Astrocyte (in vitro differentiated cells and primary cell): ENCODE results near the gene LRRC4C. TPM values are rescaled to one million over a fixed set of nuclear protein-coding genes. Genes with fewer than 3 reads are reported as not detected.

Experiments
- DNase-seq: peaks from one replicate; pipeline ENCODE4 v3.0.0-alpha.2; 2010; ENCODE audit warnings: low read depth
- FAIRE-seq: peaks from 2 replicates; lab custom pipeline; 2011; peaks lifted over from hg19 to GRCh38; lab: Jason Lieb, UNC
- H2AFZ ChIP-seq: 2 replicates; pipeline ENCODE4 v1.6.0; 2012; ENCODE audit warnings: low read depth, low read length, inconsistent platforms
- H3K27ac ChIP-seq: 2 replicates; pipeline ENCODE4 v1.5.1; 2011; ENCODE audit warnings: low read depth, low read length, inconsistent platforms
- H3K27me3 ChIP-seq: 2 replicates; pipeline ENCODE4 v1.6.0; 2011; ENCODE audit warnings: low read length, inconsistent platforms; ENCODE audit not compliant: insufficient read depth
- H3K36me3 ChIP-seq: 2 replicates; pipeline ENCODE4 v1.5.1; 2011; ENCODE audit warnings: low read length, inconsistent platforms; ENCODE audit not compliant: insufficient read depth
- H3K4me1 ChIP-seq: 2 replicates; pipeline ENCODE4 v1.5.1; 2011; ENCODE audit warnings: low read length, inconsistent platforms; ENCODE audit not compliant: insufficient read depth
- H3K4me2 ChIP-seq: 2 replicates; pipeline ENCODE4 v1.6.0; 2012; ENCODE audit warnings: low read length, inconsistent platforms
- H3K4me3 ChIP-seq: 2 replicates; pipeline ENCODE4 v1.5.1; 2011; ENCODE audit warnings: low read depth, mild to moderate bottlenecking, low read length, inconsistent platforms; ENCODE audit not compliant: insufficient read depth
- H3K79me2 ChIP-seq: 2 replicates; pipeline ENCODE4 v1.6.0; 2012; ENCODE audit warnings: mild to moderate bottlenecking, low read length, inconsistent platforms; ENCODE audit not compliant: insufficient read depth
- H3K9ac ChIP-seq: 2 replicates; pipeline ENCODE4 v1.6.0; 2012; ENCODE audit warnings: mild to moderate bottlenecking, low read length, inconsistent platforms
- H3K9me3 ChIP-seq: 2 replicates; pipeline ENCODE4 v1.5.1; 2012; ENCODE audit warnings: low read depth, mild to moderate bottlenecking, low read length, inconsistent platforms; ENCODE audit not compliant: insufficient read depth
- H4K20me1 ChIP-seq: 2 replicates; pipeline ENCODE4 v1.6.0; 2012; ENCODE audit warnings: low read length, inconsistent platforms; ENCODE audit not compliant: insufficient read depth
- H3K27ac Mint-ChIP-seq: one replicate; pipeline ENCODE4 v1.8.0; 2021; ENCODE audit warnings: mild to moderate bottlenecking, mixed read lengths; ENCODE audit not compliant: unreplicated experiment
- H3K27me3 Mint-ChIP-seq: one replicate; pipeline ENCODE4 v1.8.0; 2021; ENCODE audit warnings: low read depth, mixed read lengths; ENCODE audit not compliant: unreplicated experiment
- H3K36me3 Mint-ChIP-seq: one replicate; pipeline ENCODE4 v1.8.0; 2021; ENCODE audit warnings: low read depth, mixed read lengths; ENCODE audit not compliant: unreplicated experiment
- H3K4me1 Mint-ChIP-seq: one replicate; pipeline ENCODE4 v1.8.0; 2021; ENCODE audit warnings: low read depth, mixed read lengths; ENCODE audit not compliant: unreplicated experiment
- H3K4me3 Mint-ChIP-seq: one replicate; pipeline ENCODE4 v1.8.0; 2021; ENCODE audit warnings: mild to moderate bottlenecking, moderate library complexity, mixed read lengths; ENCODE audit not compliant: unreplicated experiment
- H3K9me3 Mint-ChIP-seq: one replicate; pipeline ENCODE4 v1.8.0; 2021; ENCODE audit warnings: mild to moderate bottlenecking, mixed read lengths; ENCODE audit not compliant: unreplicated experiment
- CTCF ChIP-seq: IDR thresholded peaks from 2 replicates; pipeline ENCODE4 v1.5.1; 2011; ENCODE audit warnings: low read depth, mild to moderate bottlenecking, inconsistent platforms, low read length, moderate library complexity; ENCODE audit not compliant: insufficient read depth
- EZH2 ChIP-seq: IDR thresholded peaks from 2 replicates; pipeline ENCODE4 v1.6.1; 2012; ENCODE audit warnings: mild to moderate bottlenecking, low read length, inconsistent platforms; ENCODE audit not compliant: insufficient read depth
- total RNA-seq: library from RNA; stranded (reverse); gene quantifications from 2 replicates; pipeline ENCODE4 v1.2.1, GENCODE V29; 2021

LRRC4C gene
- total RNA-seq, 1 donor from 2014 or later, result 9.0 TPM

- no peak overlapping the region for H3K4me3 ChIP-seq
- no peak overlapping the region for H2AFZ ChIP-seq
- H3K9me3 ChIP-seq, result no peaks in the 10 kb centered on the region
- H3K79me2 ChIP-seq, result no peaks in the 10 kb centered on the region
- H3K36me3 ChIP-seq, result no peaks in the 10 kb centered on the region
- no peaks in the 10 kb centered on the region for H4K20me1 ChIP-seq
- TF ChIP-seq EZH2, result no peak
- TF ChIP-seq CTCF, result no peak
- no peaks in the 10 kb centered on the region for H3K9me3 Mint-ChIP-seq
- DNase-seq (no peak), FAIRE-seq (no peak)
- no peaks in the 10 kb centered on the region for H3K27me3 ChIP-seq
- no peaks in the 10 kb centered on the region for H3K4me1 Mint-ChIP-seq
- H3K27ac ChIP-seq, result no peak overlapping the region
- no peaks in the 10 kb centered on the region for H3K27me3 Mint-ChIP-seq
- no peak overlapping the region for H3K4me2 ChIP-seq
- H3K27ac Mint-ChIP-seq, result no peak overlapping the region
- no peaks in the 10 kb centered on the region for H3K36me3 Mint-ChIP-seq
- no peak overlapping the region for H3K4me3 Mint-ChIP-seq
- no peak overlapping the region for H3K9ac ChIP-seq
- H3K4me1 ChIP-seq, result no peaks in the 10 kb centered on the region
These were observed 1364.5 kb downstream of the LRRC4C start for GRCh38 chr11:40094954-40095353.

GRCh38 chr11:40080434-40080833 lies 1379.0 kb downstream of the LRRC4C start:
- FAIRE-seq (no peak), DNase-seq (no peak)
- no peaks in the 10 kb centered on the region for H3K36me3 Mint-ChIP-seq
- H3K27ac Mint-ChIP-seq, result no peak overlapping the region
- Histone ChIP-seq H3K27ac (no peak overlapping the region), H3K9me3 (no peaks in the 10 kb centered on the region), H3K27me3 (no peaks in the 10 kb centered on the region), H3K36me3 (no peaks in the 10 kb centered on the region), H3K4me3 (no peak overlapping the region), H4K20me1 (no peaks in the 10 kb centered on the region), H3K79me2 (no peaks in the 10 kb centered on the region), H3K4me1 (no peaks in the 10 kb centered on the region), H3K9ac (no peak overlapping the region), H2AFZ (no peak overlapping the region), H3K4me2 (no peak overlapping the region)
- TF ChIP-seq CTCF (no peak), EZH2 (no peak)
- no peaks in the 10 kb centered on the region for H3K27me3 Mint-ChIP-seq
- H3K9me3 Mint-ChIP-seq, result no peaks in the 10 kb centered on the region
- H3K4me3 Mint-ChIP-seq, result no peak overlapping the region
- no peaks in the 10 kb centered on the region for H3K4me1 Mint-ChIP-seq
